ENCODE data around the gene KAT8. TPM values are rescaled to one million over a fixed set of nuclear protein-coding genes. Genes with fewer than 3 reads are reported as not detected.
"Not testable (repeated sequence)": the region's sequence is repeated elsewhere in the genome, so short reads cannot be mapped to it uniquely, and the experiment has no call there.

KAT8 gene
- total RNA-seq, 1 experiment from 2014 or later, result 25.5 TPM

GRCh38 chr16:31148281-31148728, 30.8 kb downstream of the KAT8 start:
- DNase-seq (ENCODE audit: low read depth), result no peak

- DNase-seq (ENCODE audit: low read depth), result no peak
These were observed 31.4 kb downstream of the KAT8 start for GRCh38 chr16:31148896-31149295.

- no peak for DNase-seq (ENCODE audit: low read depth)
These were observed 31.9 kb downstream of the KAT8 start for GRCh38 chr16:31149332-31149731.

GRCh38 chr16:31149894-31150890, 32.7 kb downstream of the KAT8 start, which contains the start of gene PRSS36:
Gene PRSS36 (minus strand): TSS chr16:31150066. CDS start chr16:31150035, 31 bp downstream.
- DNase-seq (ENCODE audit: low read depth), result no peak

GRCh38 chr16:31150976-31151375, 33.5 kb downstream of the KAT8 start:
- not testable (repeated sequence) for DNase-seq (ENCODE audit: low read depth)

GRCh38 chr16:31157136-31157535, 39.7 kb downstream of the KAT8 start:
- DNase-seq (ENCODE audit: low read depth), result no peak

- DNase-seq (ENCODE audit: low read depth), result no peak
These were observed 49.9 kb downstream of the KAT8 start for GRCh38 chr16:31167315-31167714.

- DNase-seq (ENCODE audit: low read depth), result no peak
These were observed 51.4 kb downstream of the KAT8 start for GRCh38 chr16:31168848-31169247.

- DNase-seq (ENCODE audit: low read depth), result not testable (repeated sequence)
These were observed 52.6 kb downstream of the KAT8 start for GRCh38 chr16:31170048-31170447.

GRCh38 chr16:31177136-31177535, 59.7 kb downstream of the KAT8 start:
- DNase-seq (ENCODE audit: low read depth), result peak; percentile 94

GRCh38 chr16:31179219-31179746, 61.8 kb downstream of the KAT8 start:
- DNase-seq (ENCODE audit: low read depth), result no peak

GRCh38 chr16:31179747-31180459, 62.4 kb downstream of the KAT8 start, which contains the start of gene FUS:
Gene FUS (plus strand): TSS chr16:31180139. CDS start chr16:31180215, 76 bp downstream.
- peak; percentile 79 for DNase-seq (ENCODE audit: low read depth)

Other genes with a start within 250 kb of the KAT8 start
- gene BCL7C, start 223.6 kb upstream of the KAT8 start, total RNA-seq (2014; rRNA removed; shearing (Covaris generic)), result 40.5 and 42.2 TPM in 2 replicates
- gene CTF1, start 221.1 kb upstream of the KAT8 start, total RNA-seq (2014; rRNA removed; shearing (Covaris generic)), result 0.24 and 0.39 TPM in 2 replicates
- gene FBXL19, start 194.1 kb upstream of the KAT8 start, total RNA-seq (2014; rRNA removed; shearing (Covaris generic)), result 3.7 and 8.1 TPM in 2 replicates
- 28.5 and 41.6 TPM in 2 replicates for gene ORAI3, start 168.6 kb upstream of the KAT8 start, total RNA-seq (2014; rRNA removed; shearing (Covaris generic))
- 1.1 and 1.2 TPM in 2 replicates for gene SETD1A, start 159.9 kb upstream of the KAT8 start, total RNA-seq (2014; rRNA removed; shearing (Covaris generic))
- 10.9 and 16.3 TPM in 2 replicates for gene HSD3B7, start 132.5 kb upstream of the KAT8 start, total RNA-seq (2014; rRNA removed; shearing (Covaris generic))
- 0.29 and 0.60 TPM in 2 replicates for gene STX1B, start 107.0 kb upstream of the KAT8 start, total RNA-seq (2014; rRNA removed; shearing (Covaris generic))
- gene STX4, start 84.1 kb upstream of the KAT8 start, total RNA-seq (2014; rRNA removed; shearing (Covaris generic)), result 23.1 and 23.5 TPM in 2 replicates
- 3.6 and 6.2 TPM in 2 replicates for gene ZNF668, start 43.4 kb upstream of the KAT8 start, total RNA-seq (2014; rRNA removed; shearing (Covaris generic))
- gene ZNF646, start 43.2 kb upstream of the KAT8 start, total RNA-seq (2014; rRNA removed; shearing (Covaris generic)), result 4.3 and 6.7 TPM in 2 replicates
- gene PRSS53, start 28.7 kb upstream of the KAT8 start, total RNA-seq (2014; rRNA removed; shearing (Covaris generic)), result 0.60 and 1.3 TPM in 2 replicates
- gene VKORC1, start 22.9 kb upstream of the KAT8 start, total RNA-seq (2014; rRNA removed; shearing (Covaris generic)), result 212 and 281 TPM in 2 replicates
- gene BCKDK, start 9.3 kb upstream of the KAT8 start, total RNA-seq (2014; rRNA removed; shearing (Covaris generic)), result 33.9 and 42.7 TPM in 2 replicates
- gene PRSS8, start 18.1 kb downstream of the KAT8 start, total RNA-seq (2014; rRNA removed; shearing (Covaris generic)), result not detected in 2 replicates
- gene PRSS36, start 32.4 kb downstream of the KAT8 start, total RNA-seq (2014; rRNA removed; shearing (Covaris generic)), result 1.1 and 2.6 TPM in 2 replicates
- 15.3 and 19.0 TPM in 2 replicates for gene FUS, start 62.5 kb downstream of the KAT8 start, total RNA-seq (2014; rRNA removed; shearing (Covaris generic))
- 43.4 and 64.8 TPM in 2 replicates for gene PYCARD, start 85.1 kb downstream of the KAT8 start, total RNA-seq (2014; rRNA removed; shearing (Covaris generic))
- not detected in 2 replicates for gene TRIM72, start 96.5 kb downstream of the KAT8 start, total RNA-seq (2014; rRNA removed; shearing (Covaris generic))
- not detected in 2 replicates for gene PYDC1, start 99.5 kb downstream of the KAT8 start, total RNA-seq (2014; rRNA removed; shearing (Covaris generic))
- gene ITGAM, start 142.3 kb downstream of the KAT8 start, total RNA-seq (2014; rRNA removed; shearing (Covaris generic)), result not detected in 2 replicates
- gene ITGAX, start 237.5 kb downstream of the KAT8 start, total RNA-seq (2014; rRNA removed; shearing (Covaris generic)), result not detected in 2 replicates